Adipocyte (in vitro differentiated cells): ENCODE data around the gene GMPPA.

Experiments
- DNase-seq: peaks from one replicate; pipeline ENCODE4 v3.0.0-alpha.2; 2015; ENCODE audit warnings: low read depth
- H3K27me3 ChIP-seq: replicated peaks from 2 replicates; pipeline ENCODE4 v1.7.0; 2013; ENCODE audit warnings: mild to moderate bottlenecking, low read length, moderate library complexity; ENCODE audit not compliant: control insufficient read depth, insufficient read depth
- H3K36me3 ChIP-seq: 2 replicates; pipeline ENCODE4 v1.7.0; 2013; ENCODE audit warnings: low read length, mild to moderate bottlenecking, moderate library complexity; ENCODE audit not compliant: control insufficient read depth, insufficient read depth, severe bottlenecking
- H3K4me1 ChIP-seq: 2 replicates; pipeline ENCODE4 v1.7.0; 2013; ENCODE audit warnings: mild to moderate bottlenecking, low read length, moderate library complexity; ENCODE audit not compliant: control insufficient read depth, insufficient read depth
- H3K4me3 ChIP-seq: 2 replicates; pipeline ENCODE4 v1.7.0; 2013; ENCODE audit warnings: mild to moderate bottlenecking, low read length, moderate library complexity
- H3K9ac ChIP-seq: 2 replicates; pipeline ENCODE4 v1.7.0; 2013; ENCODE audit warnings: mild to moderate bottlenecking, low read length, moderate library complexity
- H3K9me3 ChIP-seq: 2 replicates; pipeline ENCODE4 v1.7.0; 2013; ENCODE audit warnings: mild to moderate bottlenecking, low read length, moderate library complexity; ENCODE audit not compliant: control insufficient read depth

GMPPA gene

DNA sequence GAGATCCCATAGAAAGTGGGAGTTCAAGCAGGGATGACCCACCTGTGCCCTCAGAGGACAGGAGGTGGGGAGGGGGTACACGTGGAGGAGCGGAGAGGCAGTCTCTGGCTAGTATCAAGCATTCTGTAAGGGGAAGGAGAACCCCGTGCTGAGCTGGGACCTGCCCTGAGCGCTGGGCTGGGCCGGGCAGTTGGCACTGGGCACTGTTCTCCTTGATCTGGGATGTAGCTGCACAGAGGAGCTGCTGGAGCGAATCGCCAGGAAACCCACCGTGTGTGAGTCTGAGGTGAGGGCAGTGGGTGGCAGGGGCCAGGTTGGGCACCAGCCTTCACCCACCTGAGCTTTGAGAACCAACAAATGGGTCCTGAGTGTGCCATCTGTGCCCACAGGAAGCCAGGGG is 19.8 kb upstream of the GMPPA start:
- Histone ChIP-seq H3K4me3 (no peak overlapping the region), H3K9ac (no peak overlapping the region), H3K27me3 (no peaks in the 10 kb centered on the region), H3K9me3 (no peaks in the 10 kb centered on the region), H3K36me3 (peaks cover 3% of the 10 kb centered on the region), H3K4me1 (peaks cover under 1% of the 10 kb centered on the region)
- no peak for DNase-seq

DNA sequence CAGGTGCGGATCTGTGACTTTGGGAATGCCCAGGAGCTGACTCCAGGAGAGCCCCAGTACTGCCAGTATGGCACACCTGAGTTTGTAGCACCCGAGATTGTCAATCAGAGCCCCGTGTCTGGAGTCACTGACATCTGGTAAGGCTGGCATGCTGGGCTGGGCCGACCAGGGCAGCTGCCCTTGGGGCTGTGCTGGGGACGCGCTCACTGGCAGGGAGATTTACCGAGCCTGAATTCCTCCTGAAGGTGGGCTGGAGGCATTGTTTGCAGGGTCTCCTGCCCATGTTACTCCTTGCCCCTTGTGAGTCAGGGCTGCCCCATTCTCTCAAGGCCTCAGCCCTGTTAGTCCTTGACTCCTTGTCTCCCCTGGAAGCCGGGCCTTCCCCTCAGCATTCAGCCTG is 18.7 kb upstream of the GMPPA start:
- H3K36me3 ChIP-seq = peaks cover 3% of the 10 kb centered on the region
- H3K9ac ChIP-seq = no peak overlapping the region
- DNase-seq = no peak
- H3K4me3 ChIP-seq = no peak overlapping the region
- no peaks in the 10 kb centered on the region for H3K9me3 ChIP-seq
- no peaks in the 10 kb centered on the region for H3K27me3 ChIP-seq
- H3K4me1 ChIP-seq = peaks cover 6% of the 10 kb centered on the region

DNA sequence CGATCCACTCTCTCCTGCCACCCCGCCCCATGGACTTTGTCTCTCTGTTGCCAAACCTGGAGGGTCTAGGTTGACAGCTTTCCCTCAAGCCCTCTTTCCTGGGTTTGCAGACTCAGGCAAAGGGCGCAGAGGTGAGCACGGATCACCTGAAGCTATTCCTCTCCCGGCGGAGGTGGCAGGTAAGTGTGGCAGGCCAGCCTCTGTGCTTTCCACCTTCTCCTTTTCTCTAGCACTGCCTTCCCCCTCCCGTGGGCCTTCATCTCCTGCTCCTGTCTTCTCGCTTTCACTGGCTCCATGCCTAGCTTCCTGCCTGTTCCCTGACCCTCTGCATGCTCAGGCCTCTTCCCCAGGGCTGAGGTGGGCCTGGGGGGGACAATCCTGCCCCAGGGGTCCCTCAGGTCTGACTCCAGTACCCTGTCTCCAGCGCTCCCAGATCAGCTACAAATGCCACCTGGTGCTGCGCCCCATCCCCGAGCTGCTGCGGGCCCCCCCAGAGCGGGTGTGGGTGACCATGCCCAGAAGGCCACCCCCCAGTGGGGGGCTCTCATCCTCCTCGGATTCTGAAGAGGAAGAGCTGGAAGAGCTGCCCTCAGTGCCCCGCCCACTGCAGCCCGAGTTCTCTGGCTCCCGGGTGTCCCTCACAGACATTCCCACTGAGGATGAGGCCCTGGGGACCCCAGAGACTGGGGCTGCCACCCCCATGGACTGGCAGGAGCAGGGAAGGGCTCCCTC is 15.9 kb upstream of the GMPPA start:
- peaks cover 3% of the 10 kb centered on the region for H3K36me3 ChIP-seq
- H3K27me3 ChIP-seq = no peaks in the 10 kb centered on the region
- no peak overlapping the region for H3K9ac ChIP-seq
- peaks cover 6% of the 10 kb centered on the region for H3K4me1 ChIP-seq
- H3K9me3 ChIP-seq = no peaks in the 10 kb centered on the region
- no peak for DNase-seq
- H3K4me3 ChIP-seq = no peak overlapping the region

DNA sequence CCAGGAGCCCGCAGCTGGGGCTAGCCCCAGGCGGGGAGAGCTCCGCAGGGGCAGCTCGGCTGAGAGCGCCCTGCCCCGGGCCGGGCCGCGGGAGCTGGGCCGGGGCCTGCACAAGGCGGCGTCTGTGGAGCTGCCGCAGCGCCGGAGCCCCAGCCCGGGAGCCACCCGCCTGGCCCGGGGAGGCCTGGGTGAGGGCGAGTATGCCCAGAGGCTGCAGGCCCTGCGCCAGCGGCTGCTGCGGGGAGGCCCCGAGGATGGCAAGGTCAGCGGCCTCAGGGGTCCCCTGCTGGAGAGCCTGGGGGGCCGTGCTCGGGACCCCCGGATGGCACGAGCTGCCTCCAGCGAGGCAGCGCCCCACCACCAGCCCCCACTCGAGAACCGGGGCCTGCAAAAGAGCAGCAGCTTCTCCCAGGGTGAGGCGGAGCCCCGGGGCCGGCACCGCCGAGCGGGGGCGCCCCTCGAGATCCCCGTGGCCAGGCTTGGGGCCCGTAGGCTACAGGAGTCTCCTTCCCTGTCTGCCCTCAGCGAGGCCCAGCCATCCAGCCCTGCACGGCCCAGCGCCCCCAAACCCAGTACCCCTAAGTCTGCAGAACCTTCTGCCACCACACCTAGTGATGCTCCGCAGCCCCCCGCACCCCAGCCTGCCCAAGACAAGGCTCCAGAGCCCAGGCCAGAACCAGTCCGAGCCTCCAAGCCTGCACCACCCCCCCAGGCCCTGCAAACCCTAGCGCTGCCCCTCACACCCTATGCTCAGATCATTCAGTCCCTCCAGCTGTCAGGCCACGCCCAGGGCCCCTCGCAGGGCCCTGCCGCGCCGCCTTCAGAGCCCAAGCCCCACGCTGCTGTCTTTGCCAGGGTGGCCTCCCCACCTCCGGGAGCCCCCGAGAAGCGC is 15.0 kb upstream of the GMPPA start:
- H3K27me3 ChIP-seq = no peaks in the 10 kb centered on the region
- peak overlapping the region; percentile 58 for H3K9ac ChIP-seq
- H3K4me1 ChIP-seq = peaks cover 6% of the 10 kb centered on the region
- H3K36me3 ChIP-seq = peaks cover 3% of the 10 kb centered on the region
- H3K9me3 ChIP-seq = no peaks in the 10 kb centered on the region
- H3K4me3 ChIP-seq = peak overlapping the region; percentile 23
- no peak for DNase-seq

DNA sequence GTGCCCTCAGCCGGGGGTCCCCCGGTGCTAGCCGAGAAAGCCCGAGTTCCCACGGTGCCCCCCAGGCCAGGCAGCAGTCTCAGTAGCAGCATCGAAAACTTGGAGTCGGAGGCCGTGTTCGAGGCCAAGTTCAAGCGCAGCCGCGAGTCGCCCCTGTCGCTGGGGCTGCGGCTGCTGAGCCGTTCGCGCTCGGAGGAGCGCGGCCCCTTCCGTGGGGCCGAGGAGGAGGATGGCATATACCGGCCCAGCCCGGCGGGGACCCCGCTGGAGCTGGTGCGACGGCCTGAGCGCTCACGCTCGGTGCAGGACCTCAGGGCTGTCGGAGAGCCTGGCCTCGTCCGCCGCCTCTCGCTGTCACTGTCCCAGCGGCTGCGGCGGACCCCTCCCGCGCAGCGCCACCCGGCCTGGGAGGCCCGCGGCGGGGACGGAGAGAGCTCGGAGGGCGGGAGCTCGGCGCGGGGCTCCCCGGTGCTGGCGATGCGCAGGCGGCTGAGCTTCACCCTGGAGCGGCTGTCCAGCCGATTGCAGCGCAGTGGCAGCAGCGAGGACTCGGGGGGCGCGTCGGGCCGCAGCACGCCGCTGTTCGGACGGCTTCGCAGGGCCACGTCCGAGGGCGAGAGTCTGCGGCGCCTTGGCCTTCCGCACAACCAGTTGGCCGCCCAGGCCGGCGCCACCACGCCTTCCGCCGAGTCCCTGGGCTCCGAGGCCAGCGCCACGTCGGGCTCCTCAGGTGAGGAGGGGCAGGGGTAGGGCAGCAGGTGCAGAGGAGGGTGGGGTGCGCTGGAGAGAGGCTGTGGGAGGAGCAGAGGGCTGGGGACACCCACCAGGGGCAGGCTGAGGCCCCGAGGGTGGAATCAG is 14.1 kb upstream of the GMPPA start:
- peak overlapping the region; percentile 58 for H3K9ac ChIP-seq
- H3K4me1 ChIP-seq = peaks cover 6% of the 10 kb centered on the region
- H3K9me3 ChIP-seq = no peaks in the 10 kb centered on the region
- peak overlapping the region; percentile 23 for H3K4me3 ChIP-seq
- H3K36me3 ChIP-seq = peaks cover 3% of the 10 kb centered on the region
- no peaks in the 10 kb centered on the region for H3K27me3 ChIP-seq
- no peak for DNase-seq

DNA sequence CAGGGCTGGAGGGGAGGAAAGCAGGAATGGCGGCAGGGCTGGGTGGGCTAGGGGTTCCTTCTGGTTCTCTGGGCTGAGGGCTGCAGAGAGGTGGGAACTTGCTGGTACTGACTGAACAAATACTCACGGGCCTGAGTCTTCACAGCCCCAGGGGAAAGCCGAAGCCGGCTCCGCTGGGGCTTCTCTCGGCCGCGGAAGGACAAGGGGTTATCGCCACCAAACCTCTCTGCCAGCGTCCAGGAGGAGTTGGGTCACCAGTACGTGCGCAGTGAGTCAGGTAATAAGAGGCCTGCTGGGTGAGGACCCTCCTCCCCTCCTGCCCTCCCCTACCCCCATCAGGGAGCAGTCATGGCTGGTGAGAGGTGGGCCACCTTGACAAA is 13.5 kb upstream of the GMPPA start:
- Histone ChIP-seq H3K4me3 (no peak overlapping the region), H3K4me1 (peaks cover 6% of the 10 kb centered on the region), H3K27me3 (no peaks in the 10 kb centered on the region), H3K36me3 (peaks cover 3% of the 10 kb centered on the region), H3K9me3 (no peaks in the 10 kb centered on the region), H3K9ac (no peak overlapping the region)
- no peak for DNase-seq

DNA sequence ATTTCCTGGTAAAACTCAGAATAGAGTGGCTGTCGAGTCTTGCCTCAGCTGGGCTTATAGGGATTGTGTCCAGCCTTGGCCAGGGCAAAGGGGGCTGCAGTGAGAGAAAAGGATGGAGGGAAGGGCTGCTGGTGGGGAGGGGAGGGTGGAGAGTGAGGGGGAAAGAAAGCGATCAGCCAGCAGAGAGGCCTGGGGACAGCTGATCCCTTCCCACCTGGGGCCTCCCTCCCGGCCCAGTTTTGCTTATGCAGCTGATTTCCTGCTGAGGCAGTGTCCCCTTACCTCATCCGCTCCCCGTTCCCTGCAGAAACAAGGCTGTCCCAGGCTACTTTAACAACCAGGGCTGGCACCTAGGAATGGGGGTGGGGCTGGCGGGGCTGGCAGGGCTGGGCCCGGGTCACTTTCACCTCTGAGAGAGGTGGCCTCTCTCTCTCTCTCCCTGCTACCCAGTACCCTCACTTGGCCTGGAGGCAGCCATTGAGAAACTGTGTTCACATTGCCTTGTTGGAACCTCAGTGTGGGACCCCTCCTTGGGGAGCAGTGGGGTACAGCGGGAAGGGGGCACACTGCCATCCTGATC is 12.2 kb upstream of the GMPPA start:
- Histone ChIP-seq H3K4me1 (peaks cover 6% of the 10 kb centered on the region), H3K4me3 (no peak overlapping the region), H3K36me3 (peaks cover 3% of the 10 kb centered on the region), H3K27me3 (no peaks in the 10 kb centered on the region), H3K9ac (no peak overlapping the region), H3K9me3 (no peaks in the 10 kb centered on the region)
- no peak for DNase-seq

DNA sequence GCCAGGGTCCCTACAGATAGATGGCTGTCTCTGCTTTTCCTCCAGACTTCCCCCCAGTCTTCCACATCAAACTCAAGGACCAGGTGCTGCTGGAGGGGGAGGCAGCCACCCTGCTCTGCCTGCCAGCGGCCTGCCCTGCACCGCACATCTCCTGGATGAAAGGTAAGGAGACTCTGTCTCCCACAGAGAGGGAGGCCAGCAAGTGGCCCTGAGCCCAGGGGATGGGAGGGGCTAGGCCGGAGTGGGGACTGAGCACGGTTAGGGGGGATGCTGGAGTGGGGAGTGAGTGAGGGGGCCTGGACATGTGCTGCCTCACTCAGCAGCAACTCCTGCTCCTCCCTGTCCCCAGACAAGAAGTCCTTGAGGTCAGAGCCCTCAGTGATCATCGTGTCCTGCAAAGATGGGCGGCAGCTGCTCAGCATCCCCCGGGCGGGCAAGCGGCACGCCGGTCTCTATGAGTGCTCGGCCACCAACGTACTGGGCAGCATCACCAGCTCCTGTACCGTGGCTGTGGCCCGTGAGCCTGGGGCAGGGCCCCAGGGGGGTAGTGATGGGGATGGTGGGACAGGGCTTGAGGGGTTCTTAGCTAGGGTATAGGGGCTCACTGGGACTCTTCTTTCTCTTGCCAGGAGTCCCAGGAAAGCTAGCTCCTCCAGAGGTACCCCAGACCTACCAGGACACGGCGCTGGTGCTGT is 10.4 kb upstream of the GMPPA start:
- DNase-seq = no peak
- Histone ChIP-seq H3K27me3 (no peaks in the 10 kb centered on the region), H3K4me1 (peaks cover 6% of the 10 kb centered on the region), H3K9me3 (no peaks in the 10 kb centered on the region), H3K9ac (no peak overlapping the region), H3K4me3 (no peak overlapping the region), H3K36me3 (peaks cover 3% of the 10 kb centered on the region)

DNA sequence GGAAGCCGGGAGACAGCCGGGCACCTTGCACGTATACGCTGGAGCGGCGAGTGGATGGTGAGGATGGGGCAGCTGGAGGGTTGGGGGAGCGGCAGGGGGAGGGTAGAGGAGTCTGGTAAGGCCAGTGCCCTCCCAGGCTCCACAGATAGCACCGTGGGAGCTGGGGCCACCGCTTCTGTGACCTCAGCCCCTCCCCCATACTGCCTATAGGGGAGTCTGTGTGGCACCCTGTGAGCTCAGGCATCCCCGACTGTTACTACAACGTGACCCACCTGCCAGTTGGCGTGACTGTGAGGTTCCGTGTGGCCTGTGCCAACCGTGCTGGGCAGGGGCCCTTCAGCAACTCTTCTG is 9.9 kb upstream of the GMPPA start:
- Histone ChIP-seq H3K36me3 (peaks cover 3% of the 10 kb centered on the region), H3K9me3 (no peaks in the 10 kb centered on the region), H3K4me1 (peaks cover 6% of the 10 kb centered on the region), H3K9ac (no peak overlapping the region), H3K27me3 (no peaks in the 10 kb centered on the region), H3K4me3 (no peak overlapping the region)
- DNase-seq = no peak

DNA sequence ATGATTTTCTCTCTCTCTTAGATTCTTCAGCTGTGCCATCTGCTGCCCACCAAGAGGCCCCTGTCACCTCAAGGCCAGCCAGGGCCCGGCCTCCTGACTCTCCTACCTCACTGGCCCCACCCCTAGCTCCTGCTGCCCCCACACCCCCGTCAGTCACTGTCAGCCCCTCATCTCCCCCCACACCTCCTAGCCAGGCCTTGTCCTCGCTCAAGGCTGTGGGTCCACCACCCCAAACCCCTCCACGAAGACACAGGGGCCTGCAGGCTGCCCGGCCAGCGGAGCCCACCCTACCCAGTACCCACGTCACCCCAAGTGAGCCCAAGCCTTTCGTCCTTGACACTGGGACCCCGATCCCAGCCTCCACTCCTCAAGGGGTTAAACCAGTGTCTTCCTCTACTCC is 9.4 kb upstream of the GMPPA start:
- H3K36me3 ChIP-seq = peaks cover 3% of the 10 kb centered on the region
- H3K27me3 ChIP-seq = no peaks in the 10 kb centered on the region
- H3K4me3 ChIP-seq = no peak overlapping the region
- H3K4me1 ChIP-seq = peaks cover 2% of the 10 kb centered on the region
- H3K9me3 ChIP-seq = no peaks in the 10 kb centered on the region
- H3K9ac ChIP-seq = no peak overlapping the region
- DNase-seq = no peak
